DMS 273 (cell line): ENCODE measurements around the gene TTC32.
A peak's percentile ranks its signal among the peaks of the same experiment; 100 is the strongest.

Experiments
- DNase-seq: peaks from one replicate; lab custom pipeline; 2025; ENCODE audit not compliant: unreplicated experiment; lab: John Stamatoyannopoulos, UW

Gene TTC32

GRCh38 chr2:19878268-19879046 lies 23.3 kb downstream of the TTC32 start:
- no peak for DNase-seq

GRCh38 chr2:19876751-19877150 lies 25.0 kb downstream of the TTC32 start:
- DNase-seq, result no peak

- no peak for DNase-seq
These were observed 26.5 kb downstream of the TTC32 start for GRCh38 chr2:19875280-19875679.

GRCh38 chr2:19874726-19875125 lies 27.1 kb downstream of the TTC32 start:
- no peak for DNase-seq

- DNase-seq, result no peak
These were observed 28.8 kb downstream of the TTC32 start for GRCh38 chr2:19873014-19873413.

- DNase-seq, result no peak
These were observed 29.5 kb downstream of the TTC32 start for GRCh38 chr2:19872302-19872701.

GRCh38 chr2:19871836-19872235 lies 29.9 kb downstream of the TTC32 start:
- DNase-seq, result no peak

GRCh38 chr2:19870792-19871191 lies 31.0 kb downstream of the TTC32 start:
- no peak for DNase-seq

- peak; percentile 56 for DNase-seq
These were observed 32.8 kb downstream of the TTC32 start for GRCh38 chr2:19868701-19869580.

- no peak for DNase-seq
These were observed 33.6 kb downstream of the TTC32 start for GRCh38 chr2:19868224-19868623.

- DNase-seq, result no peak
These were observed 35.0 kb downstream of the TTC32 start for GRCh38 chr2:19866771-19867170.

GRCh38 chr2:19865151-19865550 lies 36.6 kb downstream of the TTC32 start:
- no peak for DNase-seq

- no peak for DNase-seq
These were observed 37.4 kb downstream of the TTC32 start for GRCh38 chr2:19864381-19864780.

- peak; percentile 82 for DNase-seq
These were observed 38.3 kb downstream of the TTC32 start for GRCh38 chr2:19863303-19864041.

GRCh38 chr2:19861813-19862212 lies 40.0 kb downstream of the TTC32 start:
- DNase-seq, result no peak

GRCh38 chr2:19860022-19860421 lies 41.8 kb downstream of the TTC32 start:
- no peak for DNase-seq

GRCh38 chr2:19859565-19859964 lies 42.2 kb downstream of the TTC32 start:
- DNase-seq, result no peak

- DNase-seq, result no peak
These were observed 44.0 kb downstream of the TTC32 start for GRCh38 chr2:19857806-19858205.

- no peak for DNase-seq
These were observed 44.7 kb downstream of the TTC32 start for GRCh38 chr2:19857100-19857499.

GRCh38 chr2:19855542-19856431 lies 46.0 kb downstream of the TTC32 start:
- no peak for DNase-seq
